ENCODE results near the gene KRT32. TPM values are rescaled to one million over a fixed set of nuclear protein-coding genes. Genes with fewer than 3 reads are reported as not detected.

Gene KRT32
- total and polyA plus RNA-seq, 7 donors: not detected

GRCh38 chr17:41448506-41448905 lies 18.7 kb downstream of the KRT32 start:
- no peaks in the 10 kb centered on the region for H3K36me3 ChIP-seq
- no peaks in the 10 kb centered on the region for H3K9me3 ChIP-seq
- intact Hi-C loops (cut with DNase I): no loop called here
- H3K4me1 ChIP-seq: no peaks in the 10 kb centered on the region
- no peak overlapping the region for H3K27ac ChIP-seq
- H3K4me3 ChIP-seq: no peak overlapping the region
- 42 to 54% methylated on average over 2 of the region's 2 CpGs for WGBS, 2 donors
- TF ChIP-seq POLR2AphosphoS5 (IDR thresholded peaks at IDR 0.05) (no peak), EP300 (IDR thresholded peaks at IDR 0.05) (no peak), POLR2A (IDR thresholded peaks at IDR 0.05) (no peak), CTCF (IDR thresholded peaks at IDR 0.05) (no peak)
- DNase-seq: no peak
- peaks cover 0 to 3% (median 0%) of the 10 kb centered on the region in 3 donors for H3K27me3 ChIP-seq

- peaks cover 0 to 9% (median 0%) of the 10 kb centered on the region in 3 donors for H3K27me3 ChIP-seq
- no peak for TF ChIP-seq POLR2AphosphoS5 (IDR thresholded peaks at IDR 0.05)
- TF ChIP-seq CTCF (IDR thresholded peaks at IDR 0.05): no peak
- TF ChIP-seq POLR2A (IDR thresholded peaks at IDR 0.05): no peak
- no peak for TF ChIP-seq EP300 (IDR thresholded peaks at IDR 0.05)
- no peak overlapping the region for H3K4me3 ChIP-seq
- intact Hi-C loops (cut with DNase I): no loop called here
- H3K36me3 ChIP-seq: no peaks in the 10 kb centered on the region
- DNase-seq: no peak
- H3K9me3 ChIP-seq: no peaks in the 10 kb centered on the region
- no peak overlapping the region for H3K27ac ChIP-seq
- 62 to 81% methylated on average over 2 of the region's 2 CpGs for WGBS, 2 donors
- H3K4me1 ChIP-seq: no peaks in the 10 kb centered on the region
These were observed 20.4 kb downstream of the KRT32 start for GRCh38 chr17:41446806-41447205.

- Histone ChIP-seq H3K4me1 (no peaks in the 10 kb centered on the region), H3K27me3 (peaks cover 0 to 8% (median 0%) of the 10 kb centered on the region in 3 donors), H3K36me3 (no peaks in the 10 kb centered on the region), H3K27ac (no peak overlapping the region), H3K9me3 (no peaks in the 10 kb centered on the region), H3K4me3 (no peak overlapping the region)
- intact Hi-C loops (cut with DNase I): no loop called here
- TF ChIP-seq POLR2A (IDR thresholded peaks at IDR 0.05) (no peak), EP300 (IDR thresholded peaks at IDR 0.05) (no peak), POLR2AphosphoS5 (IDR thresholded peaks at IDR 0.05) (no peak), CTCF (IDR thresholded peaks at IDR 0.05) (no peak)
- WGBS, 2 donors: 58 to 74% methylated on average over 3 of the region's 3 CpGs
- DNase-seq: no peak
These were observed 22.5 kb downstream of the KRT32 start for GRCh38 chr17:41444640-41445039.

- Histone ChIP-seq H3K4me1 (no peaks in the 10 kb centered on the region), H3K27ac (no peak overlapping the region), H3K27me3 (peaks cover 0 to 8% (median 0%) of the 10 kb centered on the region in 3 donors), H3K9me3 (no peaks in the 10 kb centered on the region), H3K36me3 (no peaks in the 10 kb centered on the region), H3K4me3 (no peak overlapping the region)
- DNase-seq: no peak
- TF ChIP-seq CTCF (IDR thresholded peaks at IDR 0.05) (no peak), POLR2A (IDR thresholded peaks at IDR 0.05) (no peak), EP300 (IDR thresholded peaks at IDR 0.05) (no peak), POLR2AphosphoS5 (IDR thresholded peaks at IDR 0.05) (no peak)
- intact Hi-C loops (cut with DNase I): no loop called here
- WGBS, 2 donors: 80 to 83% methylated on average over 1 of the region's 1 CpG
These were observed 23.0 kb downstream of the KRT32 start for GRCh38 chr17:41444186-41444585.

- H3K27ac ChIP-seq: no peak overlapping the region
- H3K27me3 ChIP-seq: peaks cover 0 to 8% (median 0%) of the 10 kb centered on the region in 3 donors
- WGBS, 2 donors: 82 to 85% methylated on average over 4 of the region's 4 CpGs
- H3K4me1 ChIP-seq: no peaks in the 10 kb centered on the region
- no peak for TF ChIP-seq CTCF (IDR thresholded peaks at IDR 0.05)
- H3K36me3 ChIP-seq: no peaks in the 10 kb centered on the region
- DNase-seq: no peak
- H3K4me3 ChIP-seq: no peak overlapping the region
- H3K9me3 ChIP-seq: no peaks in the 10 kb centered on the region
- intact Hi-C loops (cut with DNase I): no loop called here
These were observed 24.4 kb downstream of the KRT32 start for GRCh38 chr17:41442739-41443138.

All from sigmoid colon (tissue), 7 donors.